Stimulated activated CD8-positive, alpha-beta memory T cell treated with anti-CD3 and anti-CD28 coated beads, Interleukin-4, amount 100 ng/mL, for 48 hours (primary cell): ENCODE measurements around the gene OR13A1.
"Not testable (repeated sequence)": the region's sequence is repeated elsewhere in the genome, so short reads cannot be mapped to it uniquely, and the experiment has no call there.

ENCODE experiments used
- DNase-seq: peaks from one replicate; pipeline ENCODE4 v3.0.0-alpha.2; 2020

Gene OR13A1, protein sequence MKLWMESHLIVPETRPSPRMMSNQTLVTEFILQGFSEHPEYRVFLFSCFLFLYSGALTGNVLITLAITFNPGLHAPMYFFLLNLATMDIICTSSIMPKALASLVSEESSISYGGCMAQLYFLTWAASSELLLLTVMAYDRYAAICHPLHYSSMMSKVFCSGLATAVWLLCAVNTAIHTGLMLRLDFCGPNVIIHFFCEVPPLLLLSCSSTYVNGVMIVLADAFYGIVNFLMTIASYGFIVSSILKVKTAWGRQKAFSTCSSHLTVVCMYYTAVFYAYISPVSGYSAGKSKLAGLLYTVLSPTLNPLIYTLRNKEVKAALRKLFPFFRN

DNA sequence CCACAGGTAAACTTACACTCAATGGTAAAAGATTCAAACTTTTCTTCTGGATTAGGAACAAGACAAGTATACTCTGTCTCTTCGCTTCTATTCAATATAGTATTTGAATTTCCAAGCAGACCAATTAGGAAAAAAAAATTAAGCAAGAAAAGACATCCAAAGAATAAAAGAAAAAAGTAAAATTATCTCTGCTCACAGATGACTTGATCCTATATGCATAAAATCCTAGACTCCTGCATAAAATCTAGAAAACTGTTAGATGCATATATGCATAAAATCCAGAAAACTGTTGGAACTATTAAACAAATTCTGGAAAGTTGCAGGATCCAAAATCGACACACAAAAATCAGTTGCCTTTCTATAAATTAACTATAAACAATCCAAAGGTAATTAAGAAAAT, at the start of gene OR13A1:
Gene OR13A1, minus strand, starts transcription at position 101 of the 400 bp plus-strand sequence. CDS start 11,186 bp downstream, outside the sequence.
- no peak for DNase-seq

DNA sequence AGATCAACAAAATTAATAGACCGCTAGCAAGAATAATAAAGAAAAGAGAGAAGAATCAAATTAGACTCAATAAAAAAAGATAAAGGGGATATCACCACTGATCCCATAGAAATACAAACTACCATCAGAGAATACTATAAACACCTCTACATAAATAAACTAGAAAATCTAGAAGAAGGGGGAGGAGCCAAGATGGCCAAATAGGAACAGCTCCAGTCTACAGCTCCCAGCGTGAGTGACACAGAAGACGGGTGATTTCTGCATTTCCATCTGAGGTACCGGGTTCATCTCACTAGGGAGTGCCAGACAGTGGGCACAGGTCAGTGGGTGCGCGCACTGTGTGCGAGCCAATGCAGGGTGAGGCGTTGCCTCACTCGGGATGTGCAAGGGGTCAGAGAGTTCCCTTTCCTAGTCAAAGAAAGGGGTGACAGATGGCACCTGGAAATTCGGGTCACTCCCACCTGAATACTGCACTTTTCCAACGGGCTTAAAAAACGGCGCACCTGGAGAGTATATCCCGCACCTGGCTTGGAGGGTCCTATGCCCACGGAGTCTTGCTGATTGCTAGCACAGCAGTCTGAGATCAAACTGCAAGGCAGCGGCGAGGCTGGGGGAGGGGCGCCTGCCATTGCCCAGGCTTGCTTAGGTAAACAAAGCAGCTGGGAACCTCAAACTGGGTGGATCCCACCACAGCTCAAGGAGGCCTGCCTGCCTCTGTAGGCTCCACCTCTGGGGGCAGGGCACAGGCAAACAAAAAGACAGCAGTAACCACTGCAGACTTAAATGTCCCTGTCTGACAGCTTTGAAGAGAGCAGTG, 46.8 kb upstream of the OR13A1 start:
- DNase-seq, result not testable (repeated sequence)

DNA sequence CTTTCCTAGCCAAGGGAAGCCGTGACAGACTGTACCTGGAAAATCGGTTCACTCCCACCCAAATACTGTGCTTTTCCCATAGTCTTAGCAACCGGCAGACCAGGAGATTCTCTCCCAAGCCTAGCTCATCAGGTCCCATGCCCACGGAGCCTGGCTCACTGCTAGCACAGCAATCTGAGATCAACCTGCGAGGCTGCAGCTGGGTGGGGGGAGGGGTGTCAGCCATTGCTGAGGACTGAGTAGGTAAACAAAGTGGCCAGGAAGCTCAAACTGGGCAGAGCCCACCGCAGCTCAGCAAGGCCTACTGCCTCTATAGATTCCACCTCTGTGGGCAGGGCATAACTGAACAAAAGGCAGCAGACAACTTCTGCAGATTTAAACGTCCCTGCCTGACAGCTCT, 43.6 kb upstream of the OR13A1 start:
- not testable (repeated sequence) for DNase-seq

DNA sequence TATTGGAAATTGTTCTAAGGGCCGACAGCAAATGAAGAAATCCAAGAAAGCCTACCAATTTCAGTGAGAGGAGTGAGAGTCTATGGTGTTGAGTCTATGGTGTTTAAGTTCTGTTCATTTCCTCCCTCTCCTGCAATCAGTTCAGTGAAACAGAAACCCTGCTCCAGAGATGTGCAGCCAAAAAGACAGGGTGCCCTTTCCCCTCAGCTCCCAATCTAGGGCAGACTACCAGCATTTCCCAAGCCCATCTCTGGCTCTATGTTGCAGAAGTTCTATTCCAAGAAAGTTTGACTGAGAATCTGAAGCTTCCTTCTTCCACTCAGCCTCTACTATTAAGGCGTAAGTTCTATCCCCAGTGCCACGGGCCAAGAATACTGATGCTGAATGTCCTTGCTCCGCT, 40.1 kb upstream of the OR13A1 start:
- no peak for DNase-seq

DNA sequence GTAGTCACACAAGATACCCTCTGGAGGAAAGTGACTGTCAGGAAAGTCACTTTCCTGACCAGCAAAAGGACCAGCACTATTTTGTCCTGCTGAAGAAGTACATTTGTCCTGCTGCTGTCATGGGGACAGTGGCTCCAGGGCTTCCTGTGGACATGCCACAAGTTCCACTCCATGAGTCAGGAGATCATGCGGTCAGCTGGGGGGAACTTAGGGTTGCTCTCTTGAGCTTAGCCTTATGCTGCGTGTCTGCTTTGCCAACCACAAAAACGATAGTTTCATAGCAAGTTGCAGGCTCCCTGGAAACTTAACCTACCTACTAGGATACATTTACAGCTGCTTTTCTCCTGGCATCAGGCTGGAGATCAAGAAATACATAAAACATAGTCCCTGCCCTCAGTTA, 38.9 kb upstream of the OR13A1 start:
- DNase-seq, result no peak

DNA sequence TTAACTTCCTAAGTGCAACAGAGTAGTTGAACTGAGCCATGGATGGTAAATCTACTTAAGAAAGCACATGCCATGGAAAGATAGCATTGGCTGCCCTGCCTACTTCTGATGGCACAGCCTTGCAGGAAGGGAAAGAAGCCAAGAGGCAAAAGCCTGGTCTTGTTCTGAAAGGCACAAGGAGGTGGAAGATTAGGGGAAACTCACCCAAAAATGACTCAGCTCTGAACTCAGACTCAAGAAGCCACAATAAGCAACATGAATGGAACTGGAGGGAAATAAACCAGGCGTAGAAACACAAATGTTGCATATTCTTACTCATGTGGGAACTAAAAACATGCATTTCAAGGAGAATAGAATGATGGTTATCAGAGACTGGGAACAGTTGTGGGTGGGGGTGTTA, 37.8 kb upstream of the OR13A1 start:
- DNase-seq, result no peak

DNA sequence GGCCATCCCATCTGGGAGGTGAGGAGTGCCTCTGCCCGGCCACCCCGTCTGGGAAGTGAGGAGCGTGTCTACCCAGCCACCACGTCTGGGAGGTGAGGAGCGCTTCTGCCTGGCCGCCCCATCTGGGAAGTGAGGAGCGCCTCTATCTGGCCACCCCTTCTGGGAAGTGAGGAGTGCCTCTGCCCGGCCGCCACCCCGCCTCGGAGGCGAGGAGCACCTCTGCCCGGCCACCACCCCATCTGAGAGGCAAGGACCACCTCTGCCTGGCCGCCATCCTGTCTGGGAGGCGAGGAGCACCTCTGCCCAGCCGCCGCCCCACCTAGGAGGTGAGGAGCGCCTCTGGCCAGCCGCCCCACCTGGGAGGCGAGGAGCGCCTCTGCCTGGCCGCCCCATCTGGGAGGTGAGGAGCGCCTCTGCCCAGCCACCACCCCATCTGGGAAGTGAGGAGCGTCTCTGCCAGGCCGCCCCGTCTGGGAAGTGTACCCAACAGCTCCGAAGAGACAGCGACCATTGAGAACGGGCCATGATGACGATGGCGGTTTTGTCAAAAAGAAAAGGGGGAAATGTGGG, 32.9 kb upstream of the OR13A1 start:
- DNase-seq, result not testable (repeated sequence)

DNA sequence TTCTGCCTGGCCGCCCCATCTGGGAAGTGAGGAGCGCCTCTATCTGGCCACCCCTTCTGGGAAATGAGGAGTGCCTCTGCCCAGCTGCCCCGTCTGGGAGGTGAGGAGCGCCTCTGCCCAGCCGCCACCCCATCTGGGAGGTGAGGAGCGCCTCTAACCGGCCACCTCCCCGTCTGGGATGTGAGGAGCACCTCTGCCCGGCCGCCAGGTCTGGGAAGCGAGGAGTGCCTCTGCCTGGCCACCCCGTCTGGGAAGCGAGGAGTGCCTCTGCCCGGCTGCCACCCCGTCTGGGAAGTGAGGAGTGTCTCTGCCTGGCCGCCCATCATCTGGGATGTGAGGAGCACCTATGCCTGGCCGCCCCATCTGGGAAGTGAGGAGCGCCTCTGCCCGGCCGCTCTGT, 32.1 kb upstream of the OR13A1 start:
- DNase-seq, result not testable (repeated sequence)

DNA sequence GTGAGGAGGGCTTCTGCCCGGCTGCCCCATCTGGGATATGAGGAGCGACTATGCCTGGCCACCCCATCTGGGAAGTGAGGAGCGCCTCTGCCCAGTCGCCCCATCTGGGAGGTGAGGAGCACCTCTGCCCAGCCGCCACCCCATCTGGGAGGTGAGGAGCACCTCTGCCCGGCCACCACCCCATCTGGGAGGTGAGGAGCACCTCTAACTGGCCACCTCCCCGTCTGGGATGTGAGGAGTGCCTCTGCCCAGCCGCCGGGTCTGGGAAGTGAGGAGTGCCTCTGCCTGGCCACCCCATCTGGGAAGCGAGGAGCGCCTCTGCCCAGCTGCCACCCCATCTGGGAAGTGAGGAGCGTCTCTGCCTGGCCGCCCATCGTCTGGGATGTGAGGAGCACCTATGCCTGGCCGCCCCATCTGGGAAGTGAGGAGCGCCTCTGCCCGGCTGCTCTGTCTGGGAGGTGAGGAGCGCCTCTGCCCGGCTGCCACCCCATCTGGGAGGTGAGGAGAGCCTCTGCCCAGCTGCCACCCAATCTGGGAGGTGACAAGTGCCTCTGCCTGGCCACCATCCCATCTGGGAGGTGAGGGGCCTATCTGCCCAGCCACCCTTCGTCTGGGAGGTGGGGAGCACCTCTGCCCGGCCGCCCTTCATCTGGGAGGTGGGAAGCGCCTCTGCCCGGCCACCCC, 31.4 kb upstream of the OR13A1 start:
- not testable (repeated sequence) for DNase-seq

DNA sequence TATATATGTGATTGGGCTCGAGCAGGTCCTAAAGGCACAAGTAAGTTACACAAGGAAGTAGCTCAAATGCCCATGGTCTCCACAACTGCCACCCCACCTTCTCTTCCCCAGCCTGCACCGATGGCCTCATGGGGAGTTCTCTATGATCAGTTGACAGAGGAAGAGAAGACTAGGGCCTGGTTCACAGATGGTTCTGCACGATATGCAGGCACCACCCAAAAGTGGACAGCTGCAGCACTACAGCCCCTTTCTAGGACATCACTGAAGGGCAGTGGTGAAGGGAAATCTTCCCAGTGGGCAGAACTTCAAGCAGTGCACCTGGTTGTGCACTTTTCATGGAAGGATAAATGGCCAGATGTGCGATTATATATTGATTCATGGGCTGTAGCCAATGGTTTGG, 25.0 kb upstream of the OR13A1 start:
- DNase-seq, result not testable (repeated sequence)

DNA sequence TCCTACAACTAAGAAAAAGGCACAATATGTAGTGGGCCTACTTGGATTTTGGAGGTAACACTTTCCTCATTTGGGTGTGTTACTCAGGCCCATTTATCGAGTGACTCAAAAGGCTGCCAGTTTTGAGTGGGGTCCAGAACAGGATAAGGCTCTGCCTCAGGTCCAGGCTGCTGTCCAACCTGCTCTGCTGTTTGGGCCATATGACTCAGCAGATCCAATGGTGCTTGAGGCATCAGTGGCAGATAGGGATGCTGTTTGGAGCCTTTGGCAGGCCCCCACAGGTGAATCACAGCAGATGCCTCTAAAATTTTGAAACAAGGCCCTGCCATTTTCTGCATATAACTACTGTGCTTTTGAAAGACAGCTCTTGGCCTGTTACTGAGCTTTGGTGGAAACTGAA, 24.5 kb upstream of the OR13A1 start:
- DNase-seq, result no peak

DNA sequence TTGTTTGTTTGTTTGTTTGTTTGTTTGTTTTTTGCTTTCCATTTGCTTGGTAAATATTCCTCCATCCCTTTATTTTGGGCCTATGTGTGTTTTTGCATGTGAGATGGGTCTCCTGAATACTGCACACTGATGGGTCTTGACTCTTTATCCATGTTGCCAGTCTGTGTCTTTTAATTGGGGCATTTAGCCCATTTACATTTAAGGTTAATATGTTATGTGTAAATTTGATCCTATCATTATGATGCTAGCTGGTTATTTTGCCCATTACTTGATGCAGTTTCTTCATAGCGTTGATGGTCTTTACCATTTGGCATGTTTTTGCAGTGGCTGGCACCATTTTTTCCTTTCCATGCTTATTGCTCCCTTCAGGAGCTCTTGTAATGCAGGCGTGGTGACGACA, 16.4 kb upstream of the OR13A1 start:
- not testable (repeated sequence) for DNase-seq

DNA sequence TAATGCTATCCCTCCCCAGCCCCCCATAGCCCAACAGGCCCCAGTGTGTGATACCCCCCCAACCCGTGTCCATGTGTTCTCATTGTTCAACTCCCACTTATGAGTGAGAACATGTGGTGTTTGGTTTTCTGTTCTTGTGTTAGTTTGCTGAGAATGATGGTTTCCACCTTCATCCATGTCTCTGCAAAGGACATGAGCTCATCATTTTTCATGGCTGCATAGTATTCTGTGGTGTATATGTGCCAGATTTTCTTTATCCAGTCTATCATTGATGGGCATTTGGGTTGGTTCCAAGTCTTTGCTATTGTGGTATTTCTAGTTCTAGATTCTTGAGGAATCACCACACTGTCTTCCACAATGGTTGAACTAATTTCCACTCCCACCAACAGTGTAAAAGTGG, 11.5 kb upstream of the OR13A1 start:
- not testable (repeated sequence) for DNase-seq

DNA sequence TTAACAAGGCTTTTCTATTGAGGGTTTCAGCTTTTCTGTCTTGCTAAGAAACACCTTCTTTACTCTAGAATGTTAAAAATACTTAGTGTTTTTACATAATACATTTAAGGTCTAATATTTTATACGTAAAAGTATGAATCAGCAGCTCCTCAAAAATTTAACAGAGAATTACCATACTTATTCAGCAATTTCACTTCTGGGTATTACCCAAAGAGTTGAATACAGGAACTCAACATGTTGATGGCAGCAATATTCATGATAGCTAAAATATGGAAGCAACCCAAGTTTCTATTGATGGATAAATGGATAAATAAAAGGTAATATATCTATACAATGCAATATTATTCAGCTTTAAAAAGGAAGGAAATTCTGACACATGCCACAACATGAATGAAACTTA, 9.7 kb upstream of the OR13A1 start:
- DNase-seq, result no peak

DNA sequence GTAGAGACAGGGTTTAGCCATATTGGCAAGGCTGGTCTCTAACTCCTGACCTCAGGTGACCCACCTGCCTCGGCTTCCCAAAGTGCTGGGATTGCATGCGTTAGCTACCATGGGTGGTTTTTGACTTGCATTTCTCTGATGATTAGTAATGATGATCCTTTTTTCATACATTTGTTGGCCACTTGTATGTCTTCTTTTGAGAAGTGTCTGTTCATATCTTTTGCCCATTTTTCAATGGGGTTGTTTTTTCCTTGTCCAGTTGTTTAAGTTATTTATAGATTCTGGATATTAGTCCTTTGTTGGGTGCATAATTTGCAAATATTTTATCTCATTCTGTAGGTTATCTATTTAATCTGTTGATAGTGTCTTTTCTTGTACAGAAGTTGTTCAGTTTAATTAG, 4.3 kb upstream of the OR13A1 start:
- no peak for DNase-seq

DNA sequence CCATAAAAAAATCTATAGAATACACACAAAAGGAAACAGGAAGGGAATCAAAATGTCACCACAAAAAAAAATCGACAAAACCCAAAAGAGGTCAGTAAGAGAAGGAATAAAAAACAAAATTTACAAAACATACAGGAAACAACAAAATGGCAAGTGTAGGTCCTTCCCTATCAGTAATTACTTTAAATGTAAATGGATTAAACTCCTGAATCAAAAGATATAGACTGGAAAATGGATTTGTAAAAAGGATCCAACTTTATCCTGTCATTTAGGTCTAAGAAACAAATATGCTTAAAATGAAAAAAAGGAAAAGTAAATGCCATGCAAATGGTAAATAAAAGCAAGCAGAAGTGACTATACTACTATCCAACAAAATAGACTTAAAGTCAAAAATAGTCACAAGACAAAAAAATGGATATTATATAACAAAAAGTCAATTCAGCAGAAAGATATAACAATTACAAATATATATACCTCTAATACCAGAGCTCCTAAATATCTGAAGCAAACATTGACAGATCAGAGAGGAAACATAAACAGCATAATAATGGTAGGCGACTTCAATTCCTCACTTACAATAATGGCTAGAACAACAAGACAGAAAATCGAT, 2.0 kb downstream of the OR13A1 start:
- DNase-seq, result no peak

DNA sequence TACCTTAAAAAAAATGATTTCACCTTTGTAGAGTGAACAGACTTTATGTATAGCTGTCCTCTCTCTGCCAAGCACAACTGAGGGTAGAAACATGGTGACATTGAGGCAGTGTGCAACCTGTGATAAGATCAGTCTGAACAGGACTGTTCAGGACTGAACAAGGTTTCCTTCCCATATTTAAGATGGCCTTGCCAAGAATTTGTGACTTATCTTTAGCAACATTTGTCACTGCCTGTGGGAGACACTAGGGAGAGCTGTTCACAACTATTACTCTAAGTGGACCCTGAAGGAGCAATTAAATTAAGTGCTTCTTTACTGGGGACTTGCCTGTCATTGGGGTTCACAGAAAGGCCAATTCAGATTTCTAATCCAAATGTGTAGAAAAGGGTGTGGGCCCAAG, 6.7 kb downstream of the OR13A1 start:
- no peak for DNase-seq

DNA sequence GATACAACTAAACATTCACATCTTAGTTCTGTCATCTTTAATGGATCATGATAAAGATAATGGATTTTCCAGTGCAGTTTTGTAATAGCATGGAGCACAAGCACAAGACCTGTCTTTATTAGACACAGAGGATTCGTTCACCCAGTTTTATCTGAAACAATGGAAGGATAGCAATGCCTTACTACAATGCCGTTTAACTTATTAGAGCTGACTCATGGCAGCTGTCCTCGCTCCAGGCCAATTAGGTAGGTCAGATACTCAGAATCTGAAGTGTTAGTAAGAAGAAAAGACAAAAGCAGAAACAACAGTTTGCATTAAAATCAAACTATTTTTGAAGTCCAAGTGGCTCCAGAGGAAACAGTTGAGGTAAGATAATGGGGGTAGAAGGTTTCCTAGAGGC, 12.8 kb downstream of the OR13A1 start:
- no peak for DNase-seq

DNA sequence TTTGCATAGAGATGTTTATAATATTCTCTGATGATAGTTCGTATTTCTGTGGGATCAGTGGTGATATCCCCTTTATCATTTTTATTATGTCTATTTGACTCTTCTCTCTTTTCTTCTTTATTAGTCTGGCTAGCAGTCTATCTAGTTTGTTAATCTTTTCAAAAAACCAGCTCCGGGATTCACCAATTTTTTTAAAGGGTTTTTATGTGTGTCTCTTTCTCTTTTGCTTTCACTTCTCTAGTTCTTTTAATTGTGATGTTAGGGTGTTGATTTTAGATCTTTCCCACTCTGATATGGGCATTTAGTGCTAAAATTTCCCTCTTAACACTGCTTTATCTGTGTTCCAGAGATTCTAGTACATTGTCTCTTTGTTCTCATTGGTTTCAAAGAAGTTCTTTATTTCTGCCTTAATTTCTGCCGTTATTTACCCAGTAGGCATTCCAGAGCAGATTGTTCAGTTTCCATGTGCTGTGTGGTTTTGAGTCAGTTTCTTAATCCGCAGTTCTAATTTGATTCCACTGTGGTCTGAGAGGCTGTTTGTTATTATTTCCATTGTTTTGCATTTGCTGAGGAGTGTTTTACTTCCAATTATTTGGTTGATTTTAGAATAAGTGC, 17.0 kb downstream of the OR13A1 start:
- not testable (repeated sequence) for DNase-seq

DNA sequence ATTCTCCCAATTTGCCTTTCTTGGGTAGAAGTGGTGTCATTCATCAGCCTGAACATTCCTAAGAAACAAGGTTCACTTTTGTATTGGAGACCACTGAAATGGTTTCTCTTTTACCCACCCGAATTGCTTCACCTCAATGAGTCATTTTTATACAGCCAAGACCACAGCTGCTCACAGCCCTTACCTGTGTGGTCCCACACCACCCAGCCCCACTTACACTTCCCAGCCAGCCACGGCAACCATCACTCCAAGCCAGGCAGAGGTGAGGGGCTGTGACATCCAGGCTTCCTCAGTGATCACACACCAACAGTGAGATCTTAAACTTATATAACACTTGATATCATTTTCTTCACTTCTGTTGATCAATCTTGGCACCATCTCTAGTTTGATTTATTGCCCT, 20.7 kb downstream of the OR13A1 start:
- DNase-seq, result no peak

DNA sequence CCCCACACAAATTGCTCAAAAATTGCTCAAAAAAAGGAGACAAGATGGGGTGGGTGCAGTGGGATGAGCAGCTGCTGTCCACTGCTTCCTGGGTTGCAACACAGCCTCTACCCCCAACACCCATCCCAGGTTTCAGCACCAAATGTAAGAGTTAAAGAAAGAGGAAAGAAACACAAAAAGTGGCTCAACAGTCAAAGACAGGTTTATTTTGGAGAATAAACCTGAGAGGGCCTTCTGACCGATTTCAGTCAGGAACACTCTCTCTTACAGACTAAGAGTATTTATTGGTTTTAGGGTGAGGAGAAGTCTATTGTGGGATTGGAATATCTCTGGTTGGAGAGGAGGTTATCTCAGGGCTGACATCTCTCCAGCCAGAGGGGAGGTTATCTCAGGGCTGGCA, 28.4 kb downstream of the OR13A1 start:
- DNase-seq, result no peak

DNA sequence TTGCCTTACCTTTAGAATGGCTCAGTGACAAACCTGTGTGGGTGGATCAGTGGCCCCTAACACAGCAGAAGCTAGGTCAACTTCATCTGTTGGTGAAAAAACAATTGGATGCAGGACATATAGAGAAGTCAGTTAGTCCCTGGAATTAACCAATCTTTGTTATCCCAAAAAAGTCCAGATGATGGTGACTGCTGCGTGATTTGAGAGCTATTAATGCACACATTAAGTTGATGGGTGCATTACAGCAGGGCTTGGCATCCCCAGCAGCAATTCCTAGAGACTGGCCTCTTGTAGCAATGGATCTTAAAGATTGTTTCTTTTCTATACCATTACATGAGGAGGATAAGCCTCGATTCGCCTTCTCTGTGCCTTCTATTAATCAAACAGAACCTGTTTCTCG, 33.3 kb downstream of the OR13A1 start:
- DNase-seq, result no peak
